Activated CD4-positive, CD25-positive, alpha-beta regulatory T cell treated with anti-CD3 and anti-CD28 coated beads, Interleukin-2, amount 50 U/mL, for 16 hours (primary cell): ENCODE measurements around the gene CANT1.
"Not testable (repeated sequence)": the region's sequence is repeated elsewhere in the genome, so short reads cannot be mapped to it uniquely, and the experiment has no call there.

Experiments used
- DNase-seq: peaks from one replicate; pipeline ENCODE4 v3.0.0-alpha.2; 2020; ENCODE audit warnings: low read depth, low spot score

CANT1 gene

GRCh38 chr17:78959803-78960202 lies 49.8 kb downstream of the CANT1 start:
- no peak for DNase-seq

- no peak for DNase-seq
Observed at GRCh38 chr17:78958641-78959127, 50.9 kb downstream of the CANT1 start.

GRCh38 chr17:78957128-78957527 lies 52.4 kb downstream of the CANT1 start:
- no peak for DNase-seq

GRCh38 chr17:78956254-78956653 lies 53.3 kb downstream of the CANT1 start:
- DNase-seq: no peak

- DNase-seq: no peak
Observed at GRCh38 chr17:78954684-78955083, 54.9 kb downstream of the CANT1 start.

- no peak for DNase-seq
Observed at GRCh38 chr17:78953356-78954350, 55.9 kb downstream of the CANT1 start.

GRCh38 chr17:78952706-78953105 lies 56.9 kb downstream of the CANT1 start:
- DNase-seq: no peak

GRCh38 chr17:78951967-78952551 lies 57.5 kb downstream of the CANT1 start:
- DNase-seq: no peak

GRCh38 chr17:78950870-78951269 lies 58.7 kb downstream of the CANT1 start:
- DNase-seq: no peak

GRCh38 chr17:78947235-78948149 lies 62.1 kb downstream of the CANT1 start:
- no peak for DNase-seq

GRCh38 chr17:78946631-78947030 lies 62.9 kb downstream of the CANT1 start:
- no peak for DNase-seq

- DNase-seq: no peak
Observed at GRCh38 chr17:78946131-78946530, 63.4 kb downstream of the CANT1 start.

- not testable (repeated sequence) for DNase-seq
Observed at GRCh38 chr17:78945455-78945854, 64.1 kb downstream of the CANT1 start.

GRCh38 chr17:78944956-78945355 lies 64.6 kb downstream of the CANT1 start:
- no peak for DNase-seq

- DNase-seq: no peak
Observed at GRCh38 chr17:78944026-78944425, 65.5 kb downstream of the CANT1 start.
